HL-60 (cell line): Measurements from ENCODE around the gene CCL19.
"Not testable (repeated sequence)": the region's sequence is repeated elsewhere in the genome, so short reads cannot be mapped to it uniquely, and the experiment has no call there.

Source experiments
- DNase-seq, 2 experiments: peaks; one replicate each; pipeline ENCODE4 v3.0.0-alpha.2; 2010 to 2020; ENCODE audit warnings: low read depth in 1 of 2, low spot score in 1 of 2
- H3K27ac ChIP-seq: fragments of 250-450 bp; sonication (Bioruptor Pico); replicated peaks from 2 replicates; pipeline ENCODE4 v1.5.1; 2020; ENCODE audit warnings: mild to moderate bottlenecking, moderate library complexity
- H3K27me3 ChIP-seq: fragments of 250-450 bp; sonication (Bioruptor Pico); 2 replicates; pipeline ENCODE4 v1.5.1; 2021; ENCODE audit warnings: mild to moderate bottlenecking, moderate library complexity; ENCODE audit not compliant: insufficient read depth, poor library complexity, severe bottlenecking
- H3K4me3 ChIP-seq: replicated peaks from 2 replicates; pipeline ENCODE4 v1.5.1; 2011; ENCODE audit warnings: mild to moderate bottlenecking, control low read depth, low read length; ENCODE audit not compliant: insufficient read depth
- CTCF ChIP-seq: IDR thresholded peaks from one replicate; pipeline ENCODE4 v1.5.1; 2011; ENCODE audit warnings: low read length, control low read depth, inconsistent platforms; ENCODE audit not compliant: insufficient read depth
- GABPA ChIP-seq: IDR thresholded peaks from 2 replicates; pipeline ENCODE4 v1.6.1; 2012; ENCODE audit warnings: low read depth
- POLR2AphosphoS5 ChIP-seq: IDR thresholded peaks from 2 replicates; pipeline ENCODE4 v1.6.1; 2012; ENCODE audit warnings: low read depth
- REST ChIP-seq: IDR thresholded peaks from 2 replicates; pipeline ENCODE4 v1.6.1; 2012; ENCODE audit warnings: low read depth; ENCODE audit not compliant: insufficient replicate concordance
- SPI1 ChIP-seq: IDR thresholded peaks from 2 replicates; pipeline ENCODE4 v1.6.1; 2012; ENCODE audit warnings: low read depth, mild to moderate bottlenecking, borderline replicate concordance
- long read RNA-seq: library from polyadenylated mRNA; unstranded; transcript quantifications from one replicate; pipeline ENCODE4 v2.0.0, GENCODE V29; 2020

CCL19 gene
- long read RNA-seq = 0 reads

- TF ChIP-seq SPI1 (no peak), GABPA (no peak), POLR2AphosphoS5 (no peak), CTCF (no peak), REST (no peak)
- no peak within 1 kb of the TSS for H3K4me3 ChIP-seq
- H3K27ac ChIP-seq = no peak within 1 kb of the TSS
- peak in 1 of 2 experiments; percentile 13 for DNase-seq
- H3K27me3 ChIP-seq = no peaks in the 10 kb centered on the region
Measured at GRCh38 chr9:34690983-34691935, at the start of gene CCL19. Gene CCL19 (minus strand): TSS chr9:34691276. CDS start chr9:34691139, 137 bp downstream.

- H3K4me3 ChIP-seq, H3K27ac ChIP-seq, DNase-seq, H3K27me3 ChIP-seq: not testable (repeated sequence)
Measured at GRCh38 chr9:34740176-34740575, 49.1 kb upstream of the CCL19 start.

GRCh38 chr9:34737677-34738260, 46.7 kb upstream of the CCL19 start:
- no peak for DNase-seq
- Histone ChIP-seq H3K27ac (no peak overlapping the region), H3K27me3 (no peaks in the 10 kb centered on the region), H3K4me3 (no peak overlapping the region)
- TF ChIP-seq GABPA (no peak), SPI1 (no peak), CTCF (no peak)

- no peak for TF ChIP-seq SPI1
- TF ChIP-seq POLR2AphosphoS5 = no peak
- no peak for DNase-seq
- Histone ChIP-seq H3K4me3 (no peak overlapping the region), H3K27me3 (no peaks in the 10 kb centered on the region), H3K27ac (no peak overlapping the region)
Measured at GRCh38 chr9:34734720-34735119, 43.6 kb upstream of the CCL19 start.

- no peak overlapping the region for H3K4me3 ChIP-seq
- H3K27ac ChIP-seq = no peak overlapping the region
- DNase-seq = no peak
- no peak for TF ChIP-seq CTCF
- no peak for TF ChIP-seq GABPA
- no peak for TF ChIP-seq SPI1
- TF ChIP-seq REST = no peak
- TF ChIP-seq POLR2AphosphoS5 = no peak
- peaks cover 4% of the 10 kb centered on the region for H3K27me3 ChIP-seq
Measured at GRCh38 chr9:34732886-34733285, 41.8 kb upstream of the CCL19 start.
